H1 (cell line): ENCODE results near the gene ARHGAP22. TPM values are rescaled to one million over a fixed set of nuclear protein-coding genes. Genes with fewer than 3 reads are reported as not detected.
A peak's percentile ranks its signal among the peaks of the same experiment; 100 is the strongest.

ENCODE experiments used
- CTCF ChIA-PET: fragments of 300-600 bp; sonication (Branson Sonifier 250); formaldehyde crosslinking; loops from one replicate; lab custom pipeline; 2021; ENCODE audit not compliant: partially characterized antibody; lab: Charles Lee
- POLR2A ChIA-PET: fragments of 300-600 bp; sonication (Branson Sonifier 250); formaldehyde crosslinking; loops from one replicate; lab custom pipeline; 2021; ENCODE audit warnings: inconsistent platforms; ENCODE audit not compliant: partially characterized antibody; lab: Charles Lee
- DNase-seq, 2 experiments: peaks; one replicate each; pipeline versions ENCODE4 v3.0.0 to v3.0.0-alpha.2; 2010 to 2022; ENCODE audit warnings: low spot score in 2 of 2, low read depth in 1 of 2, mixed read lengths in 1 of 2
- FAIRE-seq: peaks from 2 replicates; lab custom pipeline; 2011; peaks lifted over from hg19 to GRCh38; lab: Jason Lieb, UNC
- H2AFZ ChIP-seq: 2 replicates; pipeline ENCODE4 v1.8.1; 2012; ENCODE audit warnings: low read length, inconsistent platforms
- H2AK5ac ChIP-seq: 2 replicates; pipeline ENCODE4 v1.6.1; 2013; ENCODE audit warnings: low read depth, low read length
- H2BK120ac ChIP-seq: replicated peaks from 2 replicates; pipeline ENCODE3; 2013; ENCODE audit warnings: low read depth, low read length, inconsistent platforms
- H2BK12ac ChIP-seq: 2 replicates; pipeline ENCODE4 v1.6.1; 2013; ENCODE audit warnings: low read depth, low read length
- H2BK15ac ChIP-seq: 2 replicates; pipeline ENCODE4 v1.6.1; 2013; ENCODE audit warnings: low read length
- H2BK20ac ChIP-seq: 2 replicates; pipeline ENCODE4 v1.6.1; 2013; ENCODE audit warnings: low read length
- H2BK5ac ChIP-seq: 2 replicates; pipeline ENCODE4 v1.6.1; 2013; ENCODE audit warnings: low read depth, low read length
- H3K14ac ChIP-seq: 2 replicates; pipeline ENCODE4 v1.6.1; 2013; ENCODE audit warnings: inconsistent platforms; ENCODE audit not compliant: insufficient read length
- H3K18ac ChIP-seq: 2 replicates; pipeline ENCODE4 v1.6.1; 2013; ENCODE audit warnings: low read length; ENCODE audit errors: extremely low read depth
- H3K23ac ChIP-seq: 2 replicates; pipeline ENCODE4 v1.6.1; 2013; ENCODE audit warnings: inconsistent platforms; ENCODE audit not compliant: insufficient read length
- H3K23me2 ChIP-seq: 2 replicates; pipeline ENCODE4 v1.6.1; 2013; ENCODE audit warnings: low read depth, low read length
- H3K27ac ChIP-seq: 2 replicates; pipeline ENCODE4 v1.6.1; 2011; ENCODE audit warnings: low read depth, low read length, inconsistent platforms
- H3K27me3 ChIP-seq, 4 experiments: replicated peaks in 1 of 4; 1 replicate in 1 of 4; 2 replicates in 3 of 4; pipeline versions ENCODE4 v1.6.1 to v1.8.1; 2011 to 2013; ENCODE audit warnings: low read length in 3 of 4, mild to moderate bottlenecking in 3 of 4, inconsistent platforms in 2 of 4, mixed read lengths in 2 of 4, moderate library complexity in 1 of 4; ENCODE audit not compliant: control insufficient read depth in 3 of 4, insufficient read depth in 3 of 4; ENCODE audit errors: extremely low read depth in 1 of 4
- H3K36me3 ChIP-seq, 4 experiments: 2 replicates each; pipeline versions ENCODE4 v1.6.1 to v1.8.1; 2011 to 2013; ENCODE audit warnings: mild to moderate bottlenecking in 4 of 4, low read length in 3 of 4, moderate library complexity in 2 of 4, control low read depth in 1 of 4, inconsistent platforms in 1 of 4; ENCODE audit not compliant: insufficient read depth in 4 of 4, control insufficient read depth in 2 of 4
- H3K4ac ChIP-seq: replicated peaks from 2 replicates; pipeline ENCODE3; 2013; ENCODE audit warnings: low read length, low read depth, mixed read lengths, inconsistent platforms; ENCODE audit not compliant: insufficient read length
- H3K4me1 ChIP-seq, 4 experiments: replicated peaks in 1 of 4; 1 replicate in 1 of 4; 2 replicates in 3 of 4; pipeline versions ENCODE4 v1.6.1 to v1.8.1; 2011 to 2013; ENCODE audit warnings: low read length in 3 of 4, inconsistent platforms in 2 of 4, mixed read lengths in 1 of 4; ENCODE audit not compliant: insufficient read depth in 4 of 4, control insufficient read depth in 3 of 4
- H3K4me2 ChIP-seq, 2 experiments: 2 replicates each; pipeline versions ENCODE4 v1.6.1 to v1.8.1; 2011 to 2013; ENCODE audit warnings: low read depth in 2 of 2, low read length in 2 of 2, control low read depth in 1 of 2, inconsistent platforms in 1 of 2, mild to moderate bottlenecking in 1 of 2; ENCODE audit not compliant: insufficient read depth in 1 of 2
- H3K4me3 ChIP-seq, 4 experiments: fragments of 200-600, 300-600 bp in 1 of 4; sonication (generic), shearing (Covaris generic), sonication (Bioruptor Twin) in 1 of 4; 2 replicates each; pipeline versions ENCODE4 v1.5.1 to v1.8.1; 2011 to 2016; ENCODE audit warnings: low read length in 4 of 4, low read depth in 3 of 4, control low read depth in 2 of 4, inconsistent platforms in 2 of 4, mild to moderate bottlenecking in 2 of 4, mixed read lengths in 1 of 4, moderate library complexity in 1 of 4; ENCODE audit not compliant: insufficient read depth in 2 of 4; ENCODE audit errors: extremely low read depth in 1 of 4
- H3K56ac ChIP-seq: replicated peaks from 2 replicates; pipeline ENCODE3; 2013; ENCODE audit warnings: low read depth, mild to moderate bottlenecking, mixed read lengths, low read length, inconsistent platforms; ENCODE audit not compliant: insufficient read length
- H3K79me1 ChIP-seq: 2 replicates; pipeline ENCODE4 v1.6.1; 2013; ENCODE audit warnings: low read depth, low read length, control low read depth
- H3K79me2 ChIP-seq, 2 experiments: 2 replicates each; pipeline versions ENCODE4 v1.6.1 to v1.8.1; 2012 to 2013; ENCODE audit warnings: low read length in 2 of 2, mild to moderate bottlenecking in 2 of 2, inconsistent platforms in 1 of 2; ENCODE audit not compliant: insufficient read depth in 2 of 2, control insufficient read depth in 1 of 2
- H3K9ac ChIP-seq, 4 experiments: replicated peaks in 1 of 4; 1 replicate in 1 of 4; 2 replicates in 3 of 4; pipeline versions ENCODE4 v1.6.1 to v1.8.1; 2011 to 2013; ENCODE audit warnings: low read depth in 3 of 4, low read length in 3 of 4, control low read depth in 2 of 4, mild to moderate bottlenecking in 2 of 4, moderate library complexity in 2 of 4, inconsistent platforms in 1 of 4; ENCODE audit errors: extremely low read depth in 1 of 4
- H3K9me3 ChIP-seq, 2 experiments: 2 replicates each; pipeline versions ENCODE4 v1.6.1 to v1.8.1; 2012 to 2013; ENCODE audit warnings: mild to moderate bottlenecking in 2 of 2, moderate library complexity in 2 of 2, control low read depth in 1 of 2, inconsistent platforms in 1 of 2, low read depth in 1 of 2, low read length in 1 of 2, mixed read lengths in 1 of 2; ENCODE audit not compliant: insufficient read depth in 2 of 2
- H4K20me1 ChIP-seq, 2 experiments: replicated peaks in 1 of 2; 2 replicates each; pipeline versions ENCODE3 to v1.8.1; 2011 to 2013; ENCODE audit warnings: inconsistent platforms in 2 of 2, low read length in 2 of 2, mild to moderate bottlenecking in 1 of 2; ENCODE audit not compliant: insufficient read depth in 2 of 2, control insufficient read depth in 1 of 2
- H4K5ac ChIP-seq: 2 replicates; pipeline ENCODE4 v1.6.1; 2013; ENCODE audit warnings: low read length, low read depth, mixed read lengths, inconsistent platforms; ENCODE audit not compliant: insufficient read length
- H4K8ac ChIP-seq: 2 replicates; pipeline ENCODE4 v1.8.0; 2013; ENCODE audit warnings: mild to moderate bottlenecking, moderate library complexity, low read length, inconsistent platforms; ENCODE audit not compliant: insufficient read depth; ENCODE audit errors: extremely low read depth
- H4K91ac ChIP-seq: replicated peaks from 2 replicates; pipeline ENCODE3; 2013; ENCODE audit warnings: low read length, mixed read lengths, inconsistent platforms; ENCODE audit not compliant: insufficient read length
- ATF2 ChIP-seq: IDR thresholded peaks from 2 replicates; pipeline ENCODE4 v1.6.1; 2012; ENCODE audit warnings: low read length, inconsistent platforms
- CHD1 ChIP-seq: IDR thresholded peaks from 2 replicates; pipeline ENCODE4 v1.6.1; 2012; ENCODE audit warnings: low read depth, low read length, improper control_type of control experiment
- CTBP2 ChIP-seq: IDR thresholded peaks from 2 replicates; pipeline ENCODE4 v1.7.0; 2011; ENCODE audit warnings: borderline replicate concordance, mild to moderate bottlenecking, moderate library complexity, mixed read lengths, low read length; ENCODE audit not compliant: insufficient read depth, insufficient read length
- GABPA ChIP-seq: IDR thresholded peaks from 2 replicates; pipeline ENCODE4 v1.6.1; 2011; ENCODE audit warnings: mild to moderate bottlenecking, low read length, moderate library complexity, borderline replicate concordance; ENCODE audit not compliant: insufficient read depth
- JUN ChIP-seq: IDR thresholded peaks from 2 replicates; pipeline ENCODE4 v1.6.1; 2011; ENCODE audit warnings: low read depth, mild to moderate bottlenecking, improper control_type of control experiment, low read length
- KDM1A ChIP-seq: fragments of 200-600, 300-600 bp; sonication (generic); IDR thresholded peaks from 2 replicates; pipeline ENCODE4 v1.7.1; 2016; ENCODE audit warnings: mild to moderate bottlenecking, low read length, borderline replicate concordance
- RAD21 ChIP-seq, 2 experiments: IDR thresholded peaks in 1 of 2; conservative IDR thresholded peaks in 1 of 2; 2 replicates each; pipeline ENCODE4 v1.6.1; 2011; ENCODE audit warnings: low read depth in 2 of 2, low read length in 2 of 2, improper control_type of control experiment in 1 of 2, inconsistent platforms in 1 of 2, mild to moderate bottlenecking in 1 of 2, moderate library complexity in 1 of 2
- SP4 ChIP-seq: IDR thresholded peaks from 2 replicates; pipeline ENCODE4 v1.6.1; 2012; ENCODE audit warnings: low read length, inconsistent platforms
- TEAD4 ChIP-seq: IDR thresholded peaks from 2 replicates; pipeline ENCODE4 v1.6.1; 2012; ENCODE audit warnings: low read depth, low read length, inconsistent platforms, mixed read lengths
- WGBS, 2 experiments: shearing (Covaris generic) in 1 of 2; methylation state at CpG; one replicate each; pipeline versions ENCODE4 v1.1.6 to v1.1.7; 2013 to 2015; ENCODE audit warnings: low lambda C conversion rate in 2 of 2, mixed read lengths in 2 of 2, inconsistent platforms in 1 of 2, low coverage in 1 of 2, missing lambda C conversion rate in 1 of 2; ENCODE audit not compliant: insufficient replicate concordance in 2 of 2, insufficient coverage in 1 of 2, insufficient read length in 1 of 2; ENCODE audit errors: extremely low coverage in 1 of 2, missing lambda C conversion rate in 1 of 2; 5-methylcytosine and 5-hydroxymethylcytosine counted together
- polyA plus RNA-seq, 7 experiments: library from polyadenylated mRNA; depleted of rRNA in 3 of 7; stranded (reverse) in 5 of 7; unstranded in 2 of 7; fragments of >200 nt in 5 of 7; fragments of 200-250 nt in 2 of 7; gene quantifications; 1 replicate in 5 of 7; 2 replicates in 1 of 7; 4 replicates in 1 of 7; pipeline versions ENCODE4 v1.2.1 to v1.2.3, GENCODE V29; 2011 to 2013; ENCODE audit warnings: missing spikeins in 2 of 7, mixed read lengths in 2 of 7
- total RNA-seq: library from RNA; stranded (reverse); fragmentation: NEBNext Ultra II Directional; extraction: Animal tissue kit (Norgen Biotek cat#: 25700); gene quantifications from 2 replicates; pipeline ENCODE4 v1.2.1, GENCODE V29; 2021

ARHGAP22 gene
- total and polyA plus RNA-seq, 2 of the 8 experiments (the other 6 are each of a cell fraction or from before 2014, with no cell fraction given): 3.6 to 11.2 TPM

- H3K18ac ChIP-seq: peak overlapping the region; percentile 32; the same call in 1 of the 2 replicates
- peak overlapping the region; percentile 8 for H3K4ac ChIP-seq
- H4K5ac ChIP-seq: no peak overlapping the region
- 0 out of 7 replicates have a peak overlapping the region, but pooled peaks of 1 of the 4 experiments have one; percentile 13 for H3K9ac ChIP-seq
- 0% methylated on average over 29 of the region's 47 CpGs; no CpG with 5 or more reads in 1 of the 2 experiments for WGBS, 2 experiments
- H2BK12ac ChIP-seq: no peak overlapping the region
- H2BK15ac ChIP-seq: no peak overlapping the region
- DNase-seq (no peak), FAIRE-seq (no peak)
- H3K27me3 ChIP-seq: peaks cover 0 to 2% (median 0%) of the 10 kb centered on the region in 4 experiments; a peak in 1 of 7 replicates
- H4K91ac ChIP-seq: no peak overlapping the region
- H2BK20ac ChIP-seq: 0 out of 2 replicates have a peak overlapping the region, but pooled peaks have one; percentile 7
- POLR2A ChIA-PET: interaction anchor here (0.9 to 1.5 kb wide), 3 partner anchors 13 to 29 kb away, joined by 4 to 5 read pairs (median 4); no protein-coding TSS in a partner anchor
- H3K23me2 ChIP-seq: peaks cover 6% of the 10 kb centered on the region; the same call in 1 of the 2 replicates
- H3K27ac ChIP-seq: no peak overlapping the region
- H3K79me1 ChIP-seq: peaks cover 12% of the 10 kb centered on the region
- H3K4me1 ChIP-seq: peaks cover 2 to 19% (median 3%) of the 10 kb centered on the region in 4 experiments; a peak in 6 of 7 replicates
- H3K36me3 ChIP-seq: no peaks in the 10 kb centered on the region; a peak in 1 of 8 replicates
- peak overlapping the region; percentile 87 for H4K8ac ChIP-seq
- H3K4me3 ChIP-seq: peak overlapping the region; percentile 54 to 78 (median 73)
- H2BK120ac ChIP-seq: no peak overlapping the region
- peak overlapping the region; percentile 71 to 83 for H3K4me2 ChIP-seq
- no peak overlapping the region for H3K14ac ChIP-seq
- H2AK5ac ChIP-seq: peak overlapping the region; percentile 82; the same call in 1 of the 2 replicates
- H4K20me1 ChIP-seq: peaks cover 0 to 4% of the 10 kb centered on the region in 2 experiments
- peak overlapping the region; percentile 48 for H3K56ac ChIP-seq
- CTCF ChIA-PET: interaction anchor here (0.8 to 4.6 kb wide), 12 partner anchors 14 to 1283 kb away, joined by 3 to 69 read pairs (median 5); no protein-coding TSS in a partner anchor
- H2AFZ ChIP-seq: peak overlapping the region; percentile 6; the same call in 1 of the 2 replicates
- H3K9me3 ChIP-seq: no peaks in the 10 kb centered on the region
- H3K79me2 ChIP-seq: peaks cover 0 to 16% of the 10 kb centered on the region in 2 experiments; a peak in 2 of 4 replicates
- H2BK5ac ChIP-seq: no peak overlapping the region
- H3K23ac ChIP-seq: no peak overlapping the region
- TF ChIP-seq JUN (no peak), CHD1 (no peak), TEAD4 (no peak), RAD21 (IDR thresholded peaks at IDR 0.05 in 1 of 2, conservative IDR thresholded peaks at IDR 0.05 in 1 of 2; ENCODE audit: low read depth in 2 of 2, low read length in 2 of 2) (no peak; a peak in 1 of 4 replicates), KDM1A (no peak), ATF2 (no peak), GABPA (no peak), SP4 (no peak), CTBP2 (no peak)
Measured at GRCh38 chr10:48523212-48523819, 81.6 kb downstream of the ARHGAP22 start.
